GM23248 (cell line): Measurements from ENCODE around the gene APBA2.

Experiments
- EZH2 ChIP-seq: fragments of 200-600 bp; sonication (generic); IDR thresholded peaks from 2 replicates; pipeline ENCODE4 v1.6.1; 2018; ENCODE audit warnings: antibody characterized with exemption, mild to moderate bottlenecking; ENCODE audit not compliant: insufficient read depth, poor library complexity, severe bottlenecking
- EZH2phosphoT487 ChIP-seq: fragments of 200-600 bp; sonication (generic); IDR thresholded peaks from 2 replicates; pipeline ENCODE4 v1.6.1; 2018; ENCODE audit warnings: antibody characterized with exemption, moderate library complexity, mild to moderate bottlenecking, low read depth; ENCODE audit not compliant: insufficient read depth

- TF ChIP-seq EZH2 (no peak), EZH2phosphoT487 (no peak)
Observed at GRCh38 chr15:28986108-28986507, 100.3 kb downstream of the APBA2 start.
